ENCODE data around the gene CIB4.

GRCh38 chr2:26612034-26612433 is 29.1 kb downstream of the CIB4 start:
- TF ChIP-seq POLR2A (conservative IDR thresholded peaks at IDR 0.05) (no peak), ESRRA (IDR thresholded peaks at IDR 0.05; ENCODE audit: borderline replicate concordance, low read depth) (no peak), FOXJ3 (CRISPR knock-in tag; IDR thresholded peaks at IDR 0.05) (no peak), ATF3 (IDR thresholded peaks at IDR 0.05) (no peak), ATF3 (CRISPR knock-in tag; conservative IDR thresholded peaks at IDR 0.05) (no peak), ZNF780A (CRISPR knock-in tag; IDR thresholded peaks at IDR 0.05) (no peak)
